ENCODE measurements around the gene CBR4.
"Not testable (repeated sequence)": the region's sequence is repeated elsewhere in the genome, so short reads cannot be mapped to it uniquely, and the experiment has no call there.

CBR4 gene

GRCh38 chr4:169010125-169011023, at the start of gene CBR4:
Gene CBR4 (minus strand): TSS chr4:169010255. CDS start chr4:169010089, 166 bp downstream.
- peak; percentile 82 for DNase-seq

- DNase-seq = no peak
Observed at GRCh38 chr4:169059306-169060211, 49.5 kb upstream of the CBR4 start.

- DNase-seq = no peak
Observed at GRCh38 chr4:169058312-169058711, 48.3 kb upstream of the CBR4 start.

GRCh38 chr4:169054879-169055278, 44.8 kb upstream of the CBR4 start:
- no peak for DNase-seq

GRCh38 chr4:169052594-169052945, 42.5 kb upstream of the CBR4 start:
- no peak for DNase-seq

GRCh38 chr4:169051761-169052593, 41.9 kb upstream of the CBR4 start:
- no peak for DNase-seq

- DNase-seq = no peak
Observed at GRCh38 chr4:169050881-169051760, 41.1 kb upstream of the CBR4 start.

GRCh38 chr4:169050284-169050683, 40.2 kb upstream of the CBR4 start:
- DNase-seq = no peak

GRCh38 chr4:169048868-169049414, 38.9 kb upstream of the CBR4 start:
- no peak for DNase-seq

- no peak for DNase-seq
Observed at GRCh38 chr4:169047956-169048355, 37.9 kb upstream of the CBR4 start.

- DNase-seq = no peak
Observed at GRCh38 chr4:169045862-169046584, 36.0 kb upstream of the CBR4 start.

GRCh38 chr4:169044714-169045447, 34.8 kb upstream of the CBR4 start:
- no peak for DNase-seq

- no peak for DNase-seq
Observed at GRCh38 chr4:169042608-169043007, 32.6 kb upstream of the CBR4 start.

GRCh38 chr4:169040559-169041261, 30.7 kb upstream of the CBR4 start:
- no peak for DNase-seq

GRCh38 chr4:169039251-169039954, 29.3 kb upstream of the CBR4 start:
- no peak for DNase-seq

GRCh38 chr4:169037506-169037905, 27.5 kb upstream of the CBR4 start:
- no peak for DNase-seq

- DNase-seq = not testable (repeated sequence)
Observed at GRCh38 chr4:169035871-169036620, 26.0 kb upstream of the CBR4 start.

GRCh38 chr4:169033660-169034059, 23.6 kb upstream of the CBR4 start:
- DNase-seq = peak; percentile 16
